GM23248 (cell line): ENCODE results near the gene PDXDC1.
"Not testable (repeated sequence)": the region's sequence is repeated elsewhere in the genome, so short reads cannot be mapped to it uniquely, and the experiment has no call there.

ENCODE experiments used
- EZH2 ChIP-seq: fragments of 200-600 bp; sonication (generic); IDR thresholded peaks from 2 replicates; pipeline ENCODE4 v1.6.1; 2018; ENCODE audit warnings: antibody characterized with exemption, mild to moderate bottlenecking; ENCODE audit not compliant: insufficient read depth, poor library complexity, severe bottlenecking
- EZH2phosphoT487 ChIP-seq: fragments of 200-600 bp; sonication (generic); IDR thresholded peaks from 2 replicates; pipeline ENCODE4 v1.6.1; 2018; ENCODE audit warnings: antibody characterized with exemption, moderate library complexity, mild to moderate bottlenecking, low read depth; ENCODE audit not compliant: insufficient read depth

DNA sequence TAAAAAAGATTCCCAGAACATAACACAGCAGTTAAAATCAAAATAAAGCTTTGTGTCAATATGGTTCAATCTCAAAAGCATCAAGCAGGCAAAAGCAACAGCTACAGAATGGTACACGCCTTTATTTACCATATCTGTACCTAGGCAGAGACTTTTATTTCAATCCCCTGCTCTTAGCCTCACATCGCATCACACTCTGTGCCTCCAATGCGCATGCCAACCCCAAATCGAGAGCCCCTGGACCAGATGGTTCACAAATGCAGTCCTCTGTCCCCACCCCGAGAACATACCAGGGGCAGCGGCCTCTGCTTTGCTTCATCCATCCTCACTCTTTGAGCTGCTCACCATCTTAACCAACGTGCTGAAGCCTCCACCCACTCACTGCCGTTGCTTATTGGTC is 91.9 kb downstream of the PDXDC1 start:
- not testable (repeated sequence) for TF ChIP-seq EZH2, EZH2phosphoT487
